Type B pancreatic cell (in vitro differentiated cells): ENCODE data around the gene CFAP70. TPM values are rescaled to one million over a fixed set of nuclear protein-coding genes. Genes with fewer than 3 reads are reported as not detected.

Experiments used
- DNase-seq: peaks from one replicate; pipeline ENCODE4 v3.0.0; 2021; ENCODE audit warnings: mixed read lengths; ENCODE audit not compliant: unreplicated experiment; ENCODE audit errors: extremely low spot score
- H3K27ac Mint-ChIP-seq: 2 replicates; pipeline ENCODE4 v1.8.0; 2021; ENCODE audit warnings: mild to moderate bottlenecking, mixed read lengths
- H3K27me3 Mint-ChIP-seq: 2 replicates; pipeline ENCODE4 v1.8.0; 2021; ENCODE audit warnings: mixed read lengths
- H3K36me3 Mint-ChIP-seq: 2 replicates; pipeline ENCODE4 v1.8.0; 2021; ENCODE audit warnings: mixed read lengths
- H3K4me1 Mint-ChIP-seq: one replicate; pipeline ENCODE4 v1.8.0; 2021; ENCODE audit warnings: mixed read lengths; ENCODE audit not compliant: unreplicated experiment
- H3K4me3 Mint-ChIP-seq: 2 replicates; pipeline ENCODE4 v1.8.0; 2021; ENCODE audit warnings: mild to moderate bottlenecking, mixed read lengths
- H3K9me3 Mint-ChIP-seq: 2 replicates; pipeline ENCODE4 v1.8.0; 2021; ENCODE audit warnings: mixed read lengths
- total RNA-seq: library from RNA; stranded (reverse); gene quantifications from 2 replicates; pipeline ENCODE4 v1.2.1, GENCODE V29; 2021; ENCODE audit warnings: low replicate concordance
- TF ChIP-seq, protein P1 (sequence below): fragments of 200-600 bp; sonication (generic); conservative IDR thresholded peaks from 2 replicates; pipeline ENCODE4 v1.5.0; 2021; ENCODE audit warnings: antibody characterized with exemption, mild to moderate bottlenecking

CFAP70 gene
- total RNA-seq, 1 donor from 2014 or later: 9.7 TPM

GRCh38 chr10:73205081-73205480, 153.6 kb downstream of the CFAP70 start:
- TF ChIP-seq, protein P1, sequence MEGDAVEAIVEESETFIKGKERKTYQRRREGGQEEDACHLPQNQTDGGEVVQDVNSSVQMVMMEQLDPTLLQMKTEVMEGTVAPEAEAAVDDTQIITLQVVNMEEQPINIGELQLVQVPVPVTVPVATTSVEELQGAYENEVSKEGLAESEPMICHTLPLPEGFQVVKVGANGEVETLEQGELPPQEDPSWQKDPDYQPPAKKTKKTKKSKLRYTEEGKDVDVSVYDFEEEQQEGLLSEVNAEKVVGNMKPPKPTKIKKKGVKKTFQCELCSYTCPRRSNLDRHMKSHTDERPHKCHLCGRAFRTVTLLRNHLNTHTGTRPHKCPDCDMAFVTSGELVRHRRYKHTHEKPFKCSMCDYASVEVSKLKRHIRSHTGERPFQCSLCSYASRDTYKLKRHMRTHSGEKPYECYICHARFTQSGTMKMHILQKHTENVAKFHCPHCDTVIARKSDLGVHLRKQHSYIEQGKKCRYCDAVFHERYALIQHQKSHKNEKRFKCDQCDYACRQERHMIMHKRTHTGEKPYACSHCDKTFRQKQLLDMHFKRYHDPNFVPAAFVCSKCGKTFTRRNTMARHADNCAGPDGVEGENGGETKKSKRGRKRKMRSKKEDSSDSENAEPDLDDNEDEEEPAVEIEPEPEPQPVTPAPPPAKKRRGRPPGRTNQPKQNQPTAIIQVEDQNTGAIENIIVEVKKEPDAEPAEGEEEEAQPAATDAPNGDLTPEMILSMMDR: no peak
- H3K9me3 Mint-ChIP-seq: peaks cover 5% of the 10 kb centered on the region
- H3K27ac Mint-ChIP-seq: no peak overlapping the region

More at GRCh38 chr10:73205081-73205480, 153.6 kb downstream of the CFAP70 start:
- H3K27me3 Mint-ChIP-seq: no peaks in the 10 kb centered on the region
- peaks cover 23% of the 10 kb centered on the region for H3K36me3 Mint-ChIP-seq
- H3K4me1 Mint-ChIP-seq: no peaks in the 10 kb centered on the region
- no peak overlapping the region for H3K4me3 Mint-ChIP-seq
- DNase-seq: no peak

Other genes with a start within 250 kb of the CFAP70 start
- 3.0 and 3.1 TPM in 2 replicates for gene NUDT13, start 248.4 kb downstream of the CFAP70 start, total RNA-seq
- gene ECD, start 190.9 kb downstream of the CFAP70 start, total RNA-seq: 26.5 and 27.9 TPM in 2 replicates
- 25.0 and 29.8 TPM in 2 replicates for gene FAM149B1, start 190.7 kb downstream of the CFAP70 start, total RNA-seq
- gene DNAJC9, start 111.6 kb downstream of the CFAP70 start, total RNA-seq: 28.6 and 41.8 TPM in 2 replicates
- gene MRPS16, start 106.2 kb downstream of the CFAP70 start, total RNA-seq: 107 and 115 TPM in 2 replicates
- 60.6 and 72.5 TPM in 2 replicates for gene ANXA7, start 55.2 kb upstream of the CFAP70 start, total RNA-seq
- 1.8 and 2.8 TPM in 2 replicates for gene MSS51, start 74.7 kb upstream of the CFAP70 start, total RNA-seq
- gene PPP3CB, start 137.2 kb upstream of the CFAP70 start, total RNA-seq: 34.8 and 42.4 TPM in 2 replicates
- gene USP54, start 232.5 kb upstream of the CFAP70 start, total RNA-seq: 45.5 and 54.5 TPM in 2 replicates